HG02571 (cell line): ENCODE measurements around the gene TGFBR2.
"Not testable (repeated sequence)": the region's sequence is repeated elsewhere in the genome, so short reads cannot be mapped to it uniquely, and the experiment has no call there.

ENCODE experiments used
- ATAC-seq: cut with Tn5 transposase; IDR thresholded peaks from one replicate; pipeline ENCODE4 v1.9.1; 2021; ENCODE audit warnings: mild to moderate bottlenecking, moderate library complexity; ENCODE audit not compliant: unreplicated experiment

Gene TGFBR2

DNA sequence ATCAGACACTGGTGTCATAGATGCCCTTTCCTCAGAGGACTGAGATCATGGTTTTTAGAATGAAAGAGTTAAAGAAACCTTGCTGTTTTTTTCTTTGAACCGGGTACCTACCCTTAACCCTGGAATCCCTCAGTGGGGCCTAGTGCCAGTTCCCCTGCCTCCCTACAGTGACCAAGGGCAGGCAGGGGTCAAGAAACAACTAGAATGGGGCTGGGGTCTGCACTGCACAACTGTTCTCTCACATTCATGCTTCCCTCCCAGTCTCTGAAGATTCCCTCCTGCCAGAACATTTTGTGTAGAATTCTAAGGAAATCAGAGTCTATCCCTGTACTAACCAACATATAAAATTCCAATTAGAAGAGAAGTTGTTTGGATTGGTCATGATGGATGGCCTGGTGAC lies 47.9 kb downstream of the TGFBR2 start:
- ATAC-seq, result no peak

DNA sequence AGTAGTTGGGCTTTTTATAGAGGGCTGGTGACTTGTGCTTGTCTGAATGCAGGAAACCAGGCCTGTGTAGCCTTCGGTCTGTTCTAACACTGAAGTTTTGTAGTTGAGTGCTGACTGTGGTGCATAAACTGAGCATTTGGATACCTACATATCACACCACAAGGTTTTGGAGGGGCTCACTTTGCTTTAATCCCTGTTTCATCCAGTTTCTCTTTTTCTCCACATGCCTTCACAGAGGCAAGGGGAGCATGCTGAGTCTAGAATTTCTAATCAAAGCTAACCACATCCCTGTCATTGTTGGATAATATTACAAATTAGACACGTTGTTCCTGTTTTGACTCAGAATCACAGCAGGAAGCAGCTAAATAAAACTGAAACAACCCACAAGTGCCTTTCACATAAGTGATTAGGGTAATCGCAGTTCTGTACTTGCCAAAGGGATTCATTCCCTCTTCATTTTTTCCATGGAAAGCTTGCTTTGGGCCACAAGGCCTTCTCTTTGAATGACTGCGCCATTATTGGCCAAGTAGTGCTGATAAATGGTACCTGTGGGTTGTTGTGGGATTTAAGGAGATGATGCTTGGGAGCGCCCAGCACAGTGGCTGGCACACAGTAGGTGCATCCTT lies 48.9 kb downstream of the TGFBR2 start:
- ATAC-seq, result no peak

- no peak for ATAC-seq
Observed at GRCh38 chr3:30656624-30657141, 50.3 kb downstream of the TGFBR2 start.

- peak; percentile 34 for ATAC-seq
Observed at GRCh38 chr3:30657914-30658313, 51.5 kb downstream of the TGFBR2 start.

DNA sequence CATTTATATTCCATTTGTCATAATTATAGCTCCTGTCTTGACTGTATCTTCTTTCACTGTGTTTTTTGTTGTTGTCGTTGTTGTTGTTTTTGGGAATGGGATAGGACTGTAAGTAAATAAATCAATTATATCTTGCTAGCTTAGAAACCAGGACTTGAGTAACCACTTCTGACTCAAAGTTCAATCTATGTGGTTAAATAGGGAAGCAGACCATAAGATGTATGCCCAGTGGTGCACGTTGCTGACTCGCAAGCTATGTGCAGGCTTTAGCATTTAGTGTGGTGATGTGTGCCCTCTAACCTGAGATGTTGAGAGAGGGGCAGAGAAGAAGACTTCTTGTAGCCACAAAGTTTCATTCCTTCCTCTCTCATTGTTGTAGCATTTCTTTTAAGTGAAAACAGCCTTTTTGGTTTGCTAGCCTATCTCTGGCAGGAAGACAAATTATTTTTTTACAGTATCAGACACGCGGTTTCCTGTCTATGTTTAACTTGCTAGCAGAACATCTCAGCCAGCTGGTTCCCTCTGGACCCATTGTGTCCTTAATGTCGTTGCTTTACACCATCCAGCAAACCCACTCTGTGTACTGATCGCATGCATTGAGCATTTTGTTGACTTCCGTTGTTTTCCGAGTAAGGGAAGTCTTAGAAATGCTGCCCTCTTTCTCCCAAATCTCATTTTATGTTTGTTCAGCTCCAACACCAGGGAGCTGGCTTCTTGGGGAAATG lies 52.1 kb downstream of the TGFBR2 start:
- peak; percentile 81 for ATAC-seq

GRCh38 chr3:30659270-30660130 lies 53.1 kb downstream of the TGFBR2 start:
- ATAC-seq, result no peak

- ATAC-seq, result no peak
Observed at GRCh38 chr3:30660136-30660535, 53.7 kb downstream of the TGFBR2 start.

GRCh38 chr3:30660656-30661055 lies 54.3 kb downstream of the TGFBR2 start:
- ATAC-seq, result no peak

DNA sequence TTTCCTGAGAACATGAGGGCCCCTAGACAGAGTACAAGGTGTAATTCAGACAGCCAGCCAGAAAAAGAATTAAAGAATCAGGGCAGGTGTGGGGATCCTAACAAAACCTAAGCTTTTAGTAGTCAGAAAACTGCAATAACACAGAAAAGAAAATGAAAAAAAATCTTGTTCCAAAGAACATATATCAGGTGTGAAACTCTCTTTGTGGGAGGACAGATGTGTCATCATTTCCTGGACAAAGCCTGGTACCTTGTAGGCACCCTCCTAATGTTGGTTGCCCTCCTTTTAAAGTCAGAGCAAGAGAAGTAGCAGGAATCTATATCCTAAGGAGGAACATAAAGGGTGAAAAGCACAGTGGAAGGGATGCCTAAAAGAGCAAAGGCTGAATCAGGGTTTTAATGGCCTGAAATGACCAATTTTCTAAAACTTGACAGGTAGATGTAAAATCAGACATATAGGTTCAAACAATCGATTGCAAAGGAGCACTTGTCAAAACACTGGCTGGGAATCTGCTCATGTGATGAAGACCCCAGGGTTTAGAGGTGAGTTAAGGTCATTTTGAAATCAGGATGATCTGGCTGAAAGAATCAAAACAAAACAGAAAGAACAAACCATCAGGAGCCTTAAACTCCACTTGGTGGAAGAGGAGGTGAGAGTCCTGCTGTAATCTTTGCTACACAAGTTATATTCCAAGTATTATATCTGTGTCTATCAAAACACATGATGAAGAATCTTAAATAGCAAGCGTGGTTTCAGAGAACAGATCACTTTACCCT lies 54.9 kb downstream of the TGFBR2 start:
- no peak for ATAC-seq

DNA sequence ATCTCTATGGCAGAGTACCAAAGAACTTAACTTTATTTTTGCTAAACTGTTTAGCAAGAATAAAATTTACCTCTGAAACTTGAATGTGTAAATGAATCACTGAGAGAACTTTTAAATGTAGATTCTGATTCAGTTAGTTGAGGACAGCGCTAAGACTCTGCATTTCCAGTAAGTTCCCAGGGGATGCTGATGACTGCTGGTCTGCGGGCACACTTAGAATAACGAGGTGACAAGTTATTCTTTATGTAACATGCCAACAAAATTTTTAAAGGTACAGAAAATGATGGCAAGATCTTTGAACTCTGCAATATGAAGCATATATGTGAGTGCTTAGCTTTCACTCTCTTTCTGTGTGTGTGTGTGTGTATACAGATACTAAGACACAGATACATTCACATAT lies 56.4 kb downstream of the TGFBR2 start:
- no peak for ATAC-seq

DNA sequence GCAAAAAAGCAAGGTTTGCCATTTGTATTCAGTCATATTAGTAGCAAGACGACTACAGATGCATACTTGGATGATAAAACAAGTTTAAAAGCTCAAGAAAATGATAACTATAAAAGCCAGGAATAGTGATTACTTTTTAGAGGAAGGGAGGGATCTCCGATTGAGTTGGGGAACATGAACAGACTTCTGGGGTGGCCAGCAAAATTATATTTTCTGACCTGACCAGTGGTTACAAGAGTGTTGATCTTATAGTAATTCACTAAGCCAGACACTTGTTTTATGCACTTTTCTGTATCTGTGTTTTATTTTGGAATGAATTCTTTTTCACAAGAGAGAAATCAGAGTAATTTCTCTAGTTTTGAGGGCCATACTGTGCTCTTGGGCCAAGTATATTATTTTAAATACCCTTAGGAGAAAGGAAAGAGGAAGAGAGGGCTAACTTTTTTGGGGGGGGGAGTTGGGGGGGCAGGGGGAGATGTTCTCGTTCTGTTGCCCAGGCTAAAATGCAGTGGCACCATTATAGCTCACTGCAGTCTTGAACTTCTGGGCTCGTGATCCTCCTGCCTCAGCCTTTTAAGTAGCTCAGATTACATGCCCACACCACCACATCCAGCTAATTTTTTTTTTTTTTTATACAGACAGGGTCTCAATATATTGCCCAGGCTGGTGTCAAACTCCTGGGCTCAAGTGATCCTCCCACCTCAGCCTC lies 57.3 kb downstream of the TGFBR2 start:
- ATAC-seq, result no peak

- no peak for ATAC-seq
Observed at GRCh38 chr3:30664459-30664858, 58.1 kb downstream of the TGFBR2 start.

- ATAC-seq, result no peak
Observed at GRCh38 chr3:30664884-30665283, 58.5 kb downstream of the TGFBR2 start.

DNA sequence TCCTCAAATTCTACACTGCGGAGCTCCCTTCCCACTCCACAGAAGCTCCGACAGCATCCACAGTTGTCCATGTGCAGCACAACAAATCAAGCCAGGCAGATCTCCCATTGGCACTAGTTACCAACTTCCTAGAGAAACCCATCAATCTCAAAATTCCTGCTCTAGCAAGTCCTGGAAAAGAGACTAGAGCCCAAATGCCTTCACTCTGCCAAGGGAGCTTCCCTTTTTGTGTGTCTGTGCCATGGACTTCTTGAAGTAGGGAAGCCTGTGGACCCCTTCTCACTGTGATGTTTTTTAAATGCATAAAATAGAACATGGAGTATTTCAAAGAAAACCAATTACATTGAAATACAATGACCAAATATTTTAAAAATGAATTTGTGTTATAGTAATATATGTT lies 59.1 kb downstream of the TGFBR2 start:
- ATAC-seq, result no peak

GRCh38 chr3:30666572-30667279 lies 60.3 kb downstream of the TGFBR2 start:
- ATAC-seq, result no peak

DNA sequence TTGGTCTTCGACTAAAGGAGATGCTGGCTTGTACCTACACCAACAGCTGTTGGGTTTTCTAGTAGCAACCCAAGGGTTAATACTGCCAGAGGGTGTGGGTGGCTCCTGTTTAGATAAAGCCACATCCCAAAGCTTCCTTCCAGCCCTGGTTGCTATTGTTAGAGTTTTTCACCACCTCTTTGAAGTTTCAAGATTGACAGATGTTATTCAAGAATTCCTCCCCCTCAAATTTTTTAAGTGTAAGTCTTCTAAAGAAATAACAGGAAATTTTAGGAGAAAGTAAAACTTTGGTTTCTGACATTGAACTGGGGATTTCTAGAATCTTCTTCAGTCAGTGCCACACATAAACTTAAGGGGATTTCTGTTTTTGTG lies 60.9 kb downstream of the TGFBR2 start:
- ATAC-seq, result no peak

DNA sequence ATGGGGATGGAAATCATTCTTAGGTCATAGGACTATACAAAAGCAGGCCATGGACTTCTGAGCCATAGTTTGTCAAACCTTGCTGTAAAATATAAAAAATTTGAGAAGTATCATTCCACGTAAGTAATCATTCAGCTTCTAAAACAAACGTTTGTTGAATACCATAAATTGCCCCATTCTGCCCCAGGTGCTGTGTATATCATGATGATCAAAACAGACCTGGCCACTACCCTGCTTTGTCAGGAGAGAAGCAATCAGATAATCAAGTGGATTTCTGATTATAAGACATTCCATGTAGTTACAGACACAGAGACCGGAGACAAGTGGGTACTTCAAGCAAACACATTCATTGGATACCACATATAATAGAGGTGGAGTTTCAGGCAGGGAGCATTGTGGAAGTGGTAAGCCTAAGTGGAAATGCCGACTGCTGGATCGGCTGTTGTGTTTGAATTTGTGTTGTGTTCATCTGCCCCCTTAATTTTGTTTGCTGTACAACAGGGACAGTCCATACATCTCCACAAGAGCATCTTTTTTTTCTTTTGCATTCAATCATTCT lies 61.7 kb downstream of the TGFBR2 start:
- no peak for ATAC-seq

GRCh38 chr3:30669360-30669934 lies 63.0 kb downstream of the TGFBR2 start:
- not testable (repeated sequence) for ATAC-seq

DNA sequence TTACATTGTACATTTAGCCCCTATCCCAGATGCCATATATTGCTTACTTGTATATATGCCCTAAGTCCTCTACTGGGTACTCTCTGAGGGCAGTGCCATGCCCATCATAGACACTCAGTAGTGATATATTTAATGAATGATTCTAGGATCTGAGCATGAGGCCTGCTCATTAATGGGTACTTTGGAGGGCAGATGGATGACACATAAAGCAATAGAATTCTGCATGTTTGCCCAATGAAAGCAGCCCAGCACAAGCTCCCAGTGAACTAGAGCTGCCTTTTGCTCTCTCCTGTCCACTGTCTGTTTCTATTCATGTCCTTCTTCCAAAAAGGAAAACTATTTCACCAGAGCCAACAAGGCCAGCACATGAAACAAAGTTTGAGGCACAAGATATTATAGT lies 63.9 kb downstream of the TGFBR2 start:
- no peak for ATAC-seq
